Measurements from ENCODE around the gene ALK.

The ALK gene

GRCh38 chr2:29239209-29239960 lies 682.0 kb downstream of the ALK start:
- no peak for FAIRE-seq

GRCh38 chr2:29238497-29238896 lies 682.9 kb downstream of the ALK start:
- no peak for FAIRE-seq

- FAIRE-seq: no peak
Observed at GRCh38 chr2:29236074-29236473, 685.3 kb downstream of the ALK start.

GRCh38 chr2:29235411-29235810 lies 686.0 kb downstream of the ALK start:
- no peak for FAIRE-seq

- FAIRE-seq: no peak
Observed at GRCh38 chr2:29233428-29233827, 688.0 kb downstream of the ALK start.

- FAIRE-seq: no peak
Observed at GRCh38 chr2:29232041-29232440, 689.3 kb downstream of the ALK start.

- FAIRE-seq: no peak
Observed at GRCh38 chr2:29229640-29230039, 691.7 kb downstream of the ALK start.

- no peak for FAIRE-seq
Observed at GRCh38 chr2:29228947-29229346, 692.4 kb downstream of the ALK start.

- FAIRE-seq: no peak
Observed at GRCh38 chr2:29227935-29228675, 693.3 kb downstream of the ALK start.

GRCh38 chr2:29226808-29227207 lies 694.6 kb downstream of the ALK start:
- no peak for FAIRE-seq

- FAIRE-seq: no peak
Observed at GRCh38 chr2:29226375-29226774, 695.0 kb downstream of the ALK start.

GRCh38 chr2:29225814-29226213 lies 695.6 kb downstream of the ALK start:
- FAIRE-seq: no peak

- FAIRE-seq: no peak
Observed at GRCh38 chr2:29224693-29225551, 696.5 kb downstream of the ALK start.

- FAIRE-seq: no peak
Observed at GRCh38 chr2:29223851-29224692, 697.3 kb downstream of the ALK start.

- no peak for FAIRE-seq
Observed at GRCh38 chr2:29223257-29223656, 698.1 kb downstream of the ALK start.

- no peak for FAIRE-seq
Observed at GRCh38 chr2:29222381-29223179, 698.8 kb downstream of the ALK start.

- FAIRE-seq: no peak
Observed at GRCh38 chr2:29220506-29221270, 700.7 kb downstream of the ALK start.

- no peak for FAIRE-seq
Observed at GRCh38 chr2:29219374-29219773, 702.0 kb downstream of the ALK start.

- no peak for FAIRE-seq
Observed at GRCh38 chr2:29218550-29219125, 702.7 kb downstream of the ALK start.

- FAIRE-seq: no peak
Observed at GRCh38 chr2:29218071-29218470, 703.3 kb downstream of the ALK start.

- FAIRE-seq: no peak
Observed at GRCh38 chr2:29216609-29216909, 704.8 kb downstream of the ALK start.

All from A204.1 (cell line).